Activated CD4-positive, CD25-positive, alpha-beta regulatory T cell treated with anti-CD3 and anti-CD28 coated beads, Interleukin-2, amount 50 U/mL, for 24 hours (primary cell): Measurements from ENCODE around the gene FES.

Experiments used
- ATAC-seq, 2 donors: fragments of 150-1000 bp; cut with Tn5 transposase; one replicate each; pipeline ENCODE4 v1.10.0; 2021; ENCODE audit warnings: mild to moderate bottlenecking in 1 of 2, moderate library complexity in 1 of 2

Gene FES

DNA sequence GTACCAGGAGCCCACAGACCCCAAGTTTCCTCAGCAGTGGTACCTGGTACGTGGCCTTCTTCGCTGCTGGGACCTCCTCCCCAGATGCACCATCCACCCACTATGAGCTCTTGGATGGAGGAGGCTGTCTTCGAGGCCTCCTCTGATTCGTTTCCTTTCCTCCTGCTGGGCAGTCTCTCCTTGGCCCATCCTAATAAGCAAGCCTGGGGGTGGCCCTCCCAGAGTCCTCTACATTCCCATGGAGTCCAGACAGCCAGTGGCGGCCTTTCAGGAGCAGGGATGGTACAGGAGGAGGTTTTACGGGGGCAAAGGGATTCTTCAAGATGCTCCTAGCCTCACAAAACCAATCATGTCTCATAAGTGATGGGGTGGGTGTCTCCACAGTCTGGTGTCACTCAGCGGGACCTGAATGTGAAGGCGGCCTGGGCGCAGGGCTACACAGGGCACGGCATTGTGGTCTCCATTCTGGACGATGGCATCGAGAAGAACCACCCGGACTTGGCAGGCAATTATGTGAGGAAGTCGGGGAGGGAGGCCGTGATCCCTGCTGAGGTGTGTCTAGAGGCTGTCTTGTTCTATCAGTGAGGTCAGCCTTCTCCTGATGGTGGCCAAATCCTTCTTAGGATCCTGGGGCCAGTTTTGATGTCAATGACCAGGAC, 7.7 kb upstream of the FES start:
- ATAC-seq, result no peak

DNA sequence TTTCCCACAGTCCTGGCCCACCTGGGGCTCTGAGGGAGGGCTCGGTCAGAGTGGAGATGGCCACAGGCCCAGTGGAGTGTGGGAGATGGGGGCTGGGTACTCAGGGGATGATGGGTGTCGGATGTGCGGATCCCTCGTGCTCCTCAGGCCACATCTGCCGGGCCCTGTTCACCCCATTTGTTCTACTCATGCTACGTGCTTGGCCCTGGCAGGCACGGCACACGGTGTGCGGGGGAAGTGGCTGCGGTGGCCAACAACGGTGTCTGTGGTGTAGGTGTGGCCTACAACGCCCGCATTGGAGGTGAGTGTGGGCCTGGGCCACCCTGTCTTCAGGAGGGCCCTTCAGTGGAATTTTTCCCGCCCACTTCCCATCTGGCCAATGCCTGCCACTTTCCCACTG, 7.0 kb upstream of the FES start:
- no peak for ATAC-seq

DNA sequence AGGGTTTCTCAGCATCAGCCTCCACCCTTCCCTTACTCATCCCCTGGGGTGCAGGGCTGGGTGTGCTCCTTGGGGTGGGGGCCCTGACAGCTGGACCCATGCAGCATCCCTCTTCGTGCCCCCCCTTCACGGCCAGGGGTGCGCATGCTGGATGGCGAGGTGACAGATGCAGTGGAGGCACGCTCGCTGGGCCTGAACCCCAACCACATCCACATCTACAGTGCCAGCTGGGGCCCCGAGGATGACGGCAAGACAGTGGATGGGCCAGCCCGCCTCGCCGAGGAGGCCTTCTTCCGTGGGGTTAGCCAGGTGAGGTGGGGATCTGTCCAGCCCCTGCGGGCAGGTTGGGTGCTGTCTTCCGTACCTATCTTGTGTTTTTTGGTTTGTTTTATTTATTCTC, 6.3 kb upstream of the FES start:
- no peak for ATAC-seq

DNA sequence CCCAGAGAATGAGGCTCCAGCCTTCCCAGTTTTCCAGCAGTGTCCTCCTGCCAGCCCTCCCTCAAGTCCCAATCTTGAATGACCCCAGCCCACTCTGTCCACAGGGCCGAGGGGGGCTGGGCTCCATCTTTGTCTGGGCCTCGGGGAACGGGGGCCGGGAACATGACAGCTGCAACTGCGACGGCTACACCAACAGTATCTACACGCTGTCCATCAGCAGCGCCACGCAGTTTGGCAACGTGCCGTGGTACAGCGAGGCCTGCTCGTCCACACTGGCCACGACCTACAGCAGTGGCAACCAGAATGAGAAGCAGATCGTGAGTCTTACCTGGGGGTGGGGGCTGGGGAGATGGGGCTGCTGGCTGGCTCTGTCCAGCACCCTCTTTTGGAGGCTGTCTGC, 5.6 kb upstream of the FES start:
- ATAC-seq, result no peak

DNA sequence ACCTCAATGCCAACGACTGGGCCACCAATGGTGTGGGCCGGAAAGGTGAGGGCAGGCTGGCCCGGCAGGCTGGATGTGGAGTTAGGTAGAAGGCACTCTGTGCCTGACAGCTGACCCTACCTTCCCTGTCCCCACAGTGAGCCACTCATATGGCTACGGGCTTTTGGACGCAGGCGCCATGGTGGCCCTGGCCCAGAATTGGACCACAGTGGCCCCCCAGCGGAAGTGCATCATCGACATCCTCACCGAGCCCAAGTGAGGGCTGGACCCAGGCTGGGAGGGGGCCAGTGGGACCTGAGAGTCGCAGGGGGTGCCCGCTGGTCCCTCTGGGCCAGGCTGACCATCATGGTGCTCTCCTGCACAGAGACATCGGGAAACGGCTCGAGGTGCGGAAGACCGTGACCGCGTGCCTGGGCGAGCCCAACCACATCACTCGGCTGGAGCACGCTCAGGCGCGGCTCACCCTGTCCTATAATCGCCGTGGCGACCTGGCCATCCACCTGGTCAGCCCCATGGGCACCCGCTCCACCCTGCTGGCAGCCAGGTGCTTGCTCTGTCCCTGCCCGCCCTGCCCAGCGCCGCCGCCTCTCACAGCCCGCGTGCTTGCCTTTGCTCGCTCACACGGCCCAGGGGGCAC, 4.5 kb upstream of the FES start:
- ATAC-seq, result no peak

DNA sequence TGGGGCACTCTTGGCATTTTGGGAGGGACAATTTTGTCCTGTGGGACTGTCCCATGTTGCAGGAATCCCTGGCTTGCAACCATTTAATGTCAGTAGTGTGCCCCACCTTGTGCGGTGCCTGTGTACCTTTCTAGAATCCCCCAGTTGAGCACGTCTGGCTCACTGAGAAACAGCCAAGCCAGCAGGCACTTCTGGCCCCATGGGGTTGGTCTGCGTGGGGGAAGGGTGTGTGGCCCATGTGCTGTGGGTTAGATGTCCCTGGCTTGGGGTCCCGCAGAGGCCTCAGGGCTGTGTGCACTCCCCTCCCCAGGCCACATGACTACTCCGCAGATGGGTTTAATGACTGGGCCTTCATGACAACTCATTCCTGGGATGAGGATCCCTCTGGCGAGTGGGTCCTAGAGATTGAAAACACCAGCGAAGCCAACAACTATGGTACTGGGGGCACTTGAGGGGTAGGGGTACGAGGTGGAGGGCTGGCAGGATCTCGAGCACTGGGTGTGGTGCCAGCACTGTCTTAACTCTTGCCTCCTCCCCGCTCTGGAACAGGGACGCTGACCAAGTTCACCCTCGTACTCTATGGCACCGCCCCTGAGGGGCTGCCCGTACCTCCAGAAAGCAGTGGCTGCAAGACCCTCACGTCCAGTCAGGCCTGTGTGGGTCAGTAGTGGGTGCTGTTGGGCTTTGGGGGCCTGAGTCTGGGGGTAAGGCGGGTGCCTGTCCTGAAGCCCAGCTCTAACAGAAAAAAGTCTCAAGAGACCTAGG, 3.7 kb upstream of the FES start:
- no peak for ATAC-seq

DNA sequence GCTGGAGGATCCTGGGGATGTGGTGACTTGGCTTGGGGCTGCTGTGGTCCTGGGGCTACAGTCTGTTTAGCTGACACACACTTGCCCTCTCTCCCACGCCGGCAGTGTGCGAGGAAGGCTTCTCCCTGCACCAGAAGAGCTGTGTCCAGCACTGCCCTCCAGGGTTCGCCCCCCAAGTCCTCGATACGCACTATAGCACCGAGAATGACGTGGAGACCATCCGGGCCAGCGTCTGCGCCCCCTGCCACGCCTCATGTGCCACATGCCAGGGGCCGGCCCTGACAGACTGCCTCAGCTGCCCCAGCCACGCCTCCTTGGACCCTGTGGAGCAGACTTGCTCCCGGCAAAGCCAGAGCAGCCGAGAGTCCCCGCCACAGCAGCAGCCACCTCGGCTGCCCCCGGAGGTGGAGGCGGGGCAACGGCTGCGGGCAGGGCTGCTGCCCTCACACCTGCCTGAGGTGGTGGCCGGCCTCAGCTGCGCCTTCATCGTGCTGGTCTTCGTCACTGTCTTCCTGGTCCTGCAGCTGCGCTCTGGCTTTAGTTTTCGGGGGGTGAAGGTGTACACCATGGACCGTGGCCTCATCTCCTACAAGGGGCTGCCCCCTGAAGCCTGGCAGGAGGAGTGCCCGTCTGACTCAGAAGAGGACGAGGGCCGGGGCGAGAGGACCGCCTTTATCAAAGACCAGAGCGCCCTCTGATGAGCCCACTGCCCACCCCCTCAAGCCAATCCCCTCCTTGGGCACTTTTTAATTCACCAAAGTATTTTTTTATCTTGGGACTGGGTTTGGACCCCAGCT, 2.9 kb upstream of the FES start:
- ATAC-seq, result no peak

DNA sequence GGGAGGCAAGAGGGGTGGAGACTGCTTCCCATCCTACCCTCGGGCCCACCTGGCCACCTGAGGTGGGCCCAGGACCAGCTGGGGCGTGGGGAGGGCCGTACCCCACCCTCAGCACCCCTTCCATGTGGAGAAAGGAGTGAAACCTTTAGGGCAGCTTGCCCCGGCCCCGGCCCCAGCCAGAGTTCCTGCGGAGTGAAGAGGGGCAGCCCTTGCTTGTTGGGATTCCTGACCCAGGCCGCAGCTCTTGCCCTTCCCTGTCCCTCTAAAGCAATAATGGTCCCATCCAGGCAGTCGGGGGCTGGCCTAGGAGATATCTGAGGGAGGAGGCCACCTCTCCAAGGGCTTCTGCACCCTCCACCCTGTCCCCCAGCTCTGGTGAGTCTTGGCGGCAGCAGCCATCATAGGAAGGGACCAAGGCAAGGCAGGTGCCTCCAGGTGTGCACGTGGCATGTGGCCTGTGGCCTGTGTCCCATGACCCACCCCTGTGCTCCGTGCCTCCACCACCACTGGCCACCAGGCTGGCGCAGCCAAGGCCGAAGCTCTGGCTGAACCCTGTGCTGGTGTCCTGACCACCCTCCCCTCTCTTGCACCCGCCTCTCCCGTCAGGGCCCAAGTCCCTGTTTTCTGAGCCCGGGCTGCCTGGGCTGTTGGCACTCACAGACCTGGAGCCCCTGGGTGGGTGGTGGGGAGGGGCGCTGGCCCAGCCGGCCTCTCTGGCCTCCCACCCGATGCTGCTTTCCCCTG, 2.2 kb upstream of the FES start:
- no peak for ATAC-seq

DNA sequence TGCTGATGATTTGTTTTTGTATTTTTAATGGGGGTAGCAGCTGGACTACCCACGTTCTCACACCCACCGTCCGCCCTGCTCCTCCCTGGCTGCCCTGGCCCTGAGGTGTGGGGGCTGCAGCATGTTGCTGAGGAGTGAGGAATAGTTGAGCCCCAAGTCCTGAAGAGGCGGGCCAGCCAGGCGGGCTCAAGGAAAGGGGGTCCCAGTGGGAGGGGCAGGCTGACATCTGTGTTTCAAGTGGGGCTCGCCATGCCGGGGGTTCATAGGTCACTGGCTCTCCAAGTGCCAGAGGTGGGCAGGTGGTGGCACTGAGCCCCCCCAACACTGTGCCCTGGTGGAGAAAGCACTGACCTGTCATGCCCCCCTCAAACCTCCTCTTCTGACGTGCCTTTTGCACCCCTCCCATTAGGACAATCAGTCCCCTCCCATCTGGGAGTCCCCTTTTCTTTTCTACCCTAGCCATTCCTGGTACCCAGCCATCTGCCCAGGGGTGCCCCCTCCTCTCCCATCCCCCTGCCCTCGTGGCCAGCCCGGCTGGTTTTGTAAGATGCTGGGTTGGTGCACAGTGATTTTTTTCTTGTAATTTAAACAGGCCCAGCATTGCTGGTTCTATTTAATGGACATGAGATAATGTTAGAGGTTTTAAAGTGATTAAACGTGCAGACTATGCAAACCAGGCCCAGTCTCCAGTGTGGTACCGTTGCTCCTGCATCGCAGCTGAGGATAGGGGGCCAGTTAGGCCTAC, 1.4 kb upstream of the FES start:
- ATAC-seq, result no peak

DNA sequence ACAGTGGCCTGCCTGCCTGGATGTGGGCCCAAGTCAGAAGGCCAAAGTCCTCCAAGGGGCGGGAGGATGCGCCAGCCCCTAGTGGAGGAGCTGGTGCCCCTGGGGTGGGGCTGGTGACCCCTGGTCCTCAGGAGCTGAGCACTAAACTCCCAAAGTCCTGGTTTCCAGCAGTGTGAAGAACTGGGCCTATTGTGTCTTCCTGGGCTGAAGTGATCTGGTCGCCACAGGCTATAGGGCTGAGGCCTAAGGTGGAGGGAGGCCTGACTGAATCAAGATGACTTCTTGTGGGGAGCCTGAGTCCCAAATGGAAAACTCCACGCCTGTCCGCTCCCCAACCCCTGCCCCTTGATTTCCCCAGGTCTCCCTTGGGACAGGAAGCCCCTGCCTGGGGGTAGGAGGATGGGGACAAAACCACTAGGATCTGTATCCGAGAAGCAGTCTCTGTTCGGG, 753 bp upstream of the FES start:
- no peak for ATAC-seq

DNA sequence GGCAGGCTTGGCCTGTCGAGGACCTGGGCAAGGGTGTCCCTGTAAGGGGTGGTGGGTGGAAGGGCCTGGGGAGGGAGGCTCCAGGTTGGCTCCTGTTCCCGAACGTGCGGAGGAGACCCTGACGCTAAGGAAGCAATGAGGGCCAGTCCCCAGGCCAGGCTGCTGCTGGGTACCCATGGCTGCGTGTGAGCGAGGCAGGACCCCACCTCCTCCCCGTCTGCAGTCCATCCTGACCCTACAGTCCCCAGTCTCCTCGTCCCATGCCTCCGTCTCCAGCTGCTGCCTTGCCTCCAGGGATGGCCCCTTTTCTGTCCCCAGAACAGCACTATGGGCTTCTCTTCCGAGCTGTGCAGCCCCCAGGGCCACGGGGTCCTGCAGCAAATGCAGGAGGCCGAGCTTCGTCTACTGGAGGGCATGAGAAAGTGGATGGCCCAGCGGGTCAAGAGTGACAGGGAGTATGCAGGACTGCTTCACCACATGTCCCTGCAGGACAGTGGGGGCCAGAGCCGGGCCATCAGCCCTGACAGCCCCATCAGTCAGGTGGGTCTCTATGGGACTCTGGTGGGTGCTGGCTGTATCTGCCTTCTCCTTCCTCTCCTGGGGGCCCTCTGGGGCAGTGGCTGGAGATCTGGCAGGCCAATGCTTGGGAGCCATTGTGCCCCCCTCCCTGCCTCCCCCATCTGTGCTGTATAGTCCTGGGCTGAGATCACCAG, 571 bp downstream of the FES start:
- no peak for ATAC-seq

DNA sequence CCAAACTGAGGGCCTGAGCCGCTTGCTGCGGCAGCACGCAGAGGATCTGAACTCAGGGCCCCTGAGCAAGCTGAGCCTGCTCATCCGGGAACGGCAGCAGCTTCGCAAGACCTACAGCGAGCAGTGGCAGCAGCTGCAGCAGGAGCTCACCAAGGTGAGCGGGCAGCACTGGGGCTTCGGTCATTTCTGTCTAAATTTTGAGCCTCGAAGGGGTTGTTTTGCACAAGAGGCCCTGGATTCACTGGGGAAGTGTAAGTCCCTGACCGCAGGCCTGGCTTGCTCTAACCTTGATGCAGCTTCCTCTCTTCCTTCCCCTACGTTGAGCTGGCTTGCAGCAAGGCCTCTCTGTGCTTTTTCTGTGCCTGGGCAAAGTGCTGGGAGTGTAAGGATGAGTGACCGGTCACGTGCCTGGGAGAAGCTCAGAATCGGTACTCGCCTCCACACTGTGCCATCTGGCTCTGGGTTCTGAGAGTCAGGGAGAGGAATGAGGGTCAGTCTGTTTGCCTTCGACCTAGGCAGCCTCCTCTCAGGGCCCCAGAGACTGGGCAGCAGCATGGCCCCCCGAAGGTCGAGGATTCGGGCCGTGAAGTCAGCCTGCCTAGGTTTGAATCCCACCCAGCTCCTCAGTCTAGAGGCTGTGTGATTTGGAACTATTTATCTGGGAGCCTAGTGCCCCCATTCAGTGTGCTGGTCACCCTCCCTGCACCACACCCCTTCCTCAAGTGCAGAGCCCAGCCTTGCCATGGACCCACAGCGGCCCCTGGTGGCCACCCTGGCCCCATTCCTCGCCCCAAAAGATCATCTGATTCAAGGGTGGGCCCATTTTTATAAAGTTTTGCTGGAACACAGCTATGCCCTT, 1.4 kb downstream of the FES start:
- peak; percentile 66 to 77 for ATAC-seq

DNA sequence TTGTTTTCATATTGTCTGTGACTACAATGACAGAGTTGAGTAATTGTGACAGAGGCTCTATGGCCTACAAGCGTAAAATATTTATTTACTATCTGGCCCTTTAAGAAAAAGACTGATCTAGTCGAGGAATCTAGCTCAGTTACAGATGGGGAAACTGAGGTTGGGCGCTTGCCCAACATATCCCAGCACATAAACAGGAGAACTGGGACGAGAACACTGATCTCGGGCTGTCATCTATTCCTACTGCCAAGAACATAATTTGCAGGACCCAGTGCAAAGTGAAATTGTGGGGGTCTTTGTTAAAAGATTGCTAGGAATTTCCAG, 1.9 kb downstream of the FES start:
- no peak for ATAC-seq

DNA sequence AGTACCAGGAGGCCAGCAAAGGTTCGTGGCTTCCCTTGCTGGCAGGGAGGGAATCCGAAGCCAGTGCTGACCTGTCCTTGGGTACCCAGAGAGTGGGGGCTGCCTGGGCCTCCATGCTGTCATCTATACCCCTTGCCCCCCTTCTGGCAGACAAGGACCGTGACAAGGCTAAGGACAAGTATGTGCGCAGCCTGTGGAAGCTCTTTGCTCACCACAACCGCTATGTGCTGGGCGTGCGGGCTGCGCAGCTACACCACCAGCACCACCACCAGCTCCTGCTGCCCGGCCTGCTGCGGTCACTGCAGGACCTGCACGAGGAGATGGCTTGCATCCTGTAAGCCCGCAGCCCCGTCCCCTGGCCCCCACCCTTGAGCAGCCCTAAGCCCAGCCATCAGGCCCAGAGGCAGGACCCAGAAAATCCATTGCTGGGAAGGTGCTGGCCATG, 2.8 kb downstream of the FES start:
- ATAC-seq, result no peak

DNA sequence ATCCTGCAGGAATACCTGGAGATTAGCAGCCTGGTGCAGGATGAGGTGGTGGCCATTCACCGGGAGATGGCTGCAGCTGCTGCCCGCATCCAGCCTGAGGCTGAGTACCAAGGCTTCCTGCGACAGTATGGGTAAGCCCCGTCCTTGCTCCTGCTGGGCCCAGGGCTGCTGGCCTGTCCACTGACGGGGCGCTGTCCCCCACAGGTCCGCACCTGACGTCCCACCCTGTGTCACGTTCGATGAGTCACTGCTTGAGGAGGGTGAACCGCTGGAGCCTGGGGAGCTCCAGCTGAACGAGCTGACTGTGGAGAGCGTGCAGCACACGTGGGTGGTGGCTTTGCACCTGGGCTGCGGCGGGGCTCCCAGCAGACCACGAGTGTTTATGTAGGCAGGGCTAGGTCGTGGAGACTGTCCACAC, 5.0 kb downstream of the FES start:
- ATAC-seq, result no peak

DNA sequence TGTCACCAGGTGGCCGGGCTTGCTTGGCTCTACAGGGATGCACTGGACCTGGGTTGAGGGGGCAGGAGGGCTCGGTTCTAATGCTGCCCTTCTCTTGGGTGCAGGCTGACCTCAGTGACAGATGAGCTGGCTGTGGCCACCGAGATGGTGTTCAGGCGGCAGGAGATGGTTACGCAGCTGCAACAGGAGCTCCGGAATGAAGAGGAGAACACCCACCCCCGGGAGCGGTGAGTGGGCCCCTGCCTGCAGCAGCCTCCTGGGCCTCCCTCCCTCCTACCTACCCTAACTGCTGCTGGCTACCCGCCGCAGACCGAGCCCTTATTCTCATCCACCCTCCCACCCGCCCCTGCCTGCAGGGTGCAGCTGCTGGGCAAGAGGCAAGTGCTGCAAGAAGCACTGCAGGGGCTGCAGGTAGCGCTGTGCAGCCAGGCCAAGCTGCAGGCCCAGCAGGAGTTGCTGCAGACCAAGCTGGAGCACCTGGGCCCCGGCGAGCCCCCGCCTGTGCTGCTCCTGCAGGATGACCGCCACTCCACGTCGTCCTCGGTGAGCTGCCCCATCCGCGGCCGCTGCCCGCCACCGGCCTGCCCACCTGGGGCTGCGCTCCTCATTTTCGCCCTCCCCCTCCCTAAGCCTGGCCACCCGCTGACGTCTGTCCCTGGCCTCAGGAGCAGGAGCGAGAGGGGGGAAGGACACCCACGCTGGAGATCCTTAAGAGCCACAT, 5.6 kb downstream of the FES start:
- ATAC-seq, result no peak

DNA sequence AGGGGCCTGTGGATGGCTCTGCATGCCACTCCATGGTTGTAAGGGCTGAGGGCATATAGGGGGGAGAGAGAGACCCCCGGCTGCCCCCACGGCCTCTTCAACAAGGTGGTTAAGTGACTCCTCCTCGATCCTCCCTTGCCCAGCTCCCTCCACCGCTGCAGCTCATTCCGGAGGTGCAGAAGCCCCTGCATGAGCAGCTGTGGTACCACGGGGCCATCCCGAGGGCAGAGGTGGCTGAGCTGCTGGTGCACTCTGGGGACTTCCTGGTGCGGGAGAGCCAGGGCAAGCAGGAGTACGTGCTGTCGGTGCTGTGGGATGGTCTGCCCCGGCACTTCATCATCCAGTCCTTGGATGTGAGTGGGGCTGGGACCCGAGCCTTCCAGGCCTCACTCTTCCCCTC, 6.5 kb downstream of the FES start:
- ATAC-seq, result no peak

DNA sequence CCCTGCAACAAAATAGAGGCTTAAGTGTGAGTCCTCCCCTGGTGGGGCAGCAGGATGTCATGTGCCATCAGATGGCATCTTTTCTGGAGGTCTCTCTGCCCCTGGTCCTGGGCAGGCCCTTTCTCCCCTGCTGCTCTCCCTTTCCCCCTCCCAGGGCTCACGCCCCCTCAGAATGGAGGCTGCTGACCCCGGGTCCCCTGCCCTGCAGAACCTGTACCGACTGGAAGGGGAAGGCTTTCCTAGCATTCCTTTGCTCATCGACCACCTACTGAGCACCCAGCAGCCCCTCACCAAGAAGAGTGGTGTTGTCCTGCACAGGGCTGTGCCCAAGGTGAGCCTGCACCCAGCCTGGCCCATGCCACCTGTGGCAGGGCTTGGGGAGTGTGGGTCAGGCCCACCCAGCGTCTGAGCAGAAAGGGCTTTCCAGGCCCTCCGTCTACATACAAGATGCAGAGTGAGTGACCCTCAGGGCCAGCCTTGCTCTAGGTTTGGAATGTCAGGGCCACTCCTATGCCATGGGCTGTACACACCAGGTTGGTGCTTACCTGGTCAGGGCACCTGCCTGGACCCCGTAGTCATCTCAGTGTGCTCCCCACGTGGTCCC, 7.1 kb downstream of the FES start:
- ATAC-seq, result no peak

DNA sequence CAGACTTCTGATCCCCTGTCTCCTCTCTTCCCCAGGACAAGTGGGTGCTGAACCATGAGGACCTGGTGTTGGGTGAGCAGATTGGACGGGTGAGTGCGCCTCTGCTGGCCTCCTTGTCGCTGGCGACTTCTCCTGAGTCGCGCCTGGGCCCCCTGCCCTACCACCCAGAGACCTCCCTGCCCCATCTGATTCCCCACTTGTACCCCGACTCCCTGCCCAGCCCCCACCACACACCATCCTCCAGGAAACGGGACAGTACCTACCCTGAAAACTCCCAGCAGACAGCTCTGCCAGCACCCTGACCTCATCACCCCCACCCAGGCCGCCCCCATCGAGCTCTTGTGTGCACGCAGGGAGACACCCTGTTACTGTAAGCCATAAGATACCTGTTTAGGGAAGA, 7.7 kb downstream of the FES start:
- ATAC-seq, result no peak
